K562 (cell line): ENCODE data around the gene ARHGAP25. TPM values are rescaled to one million over a fixed set of nuclear protein-coding genes. Genes with fewer than 3 reads are reported as not detected.

ENCODE experiments used
- ATAC-seq: fragments of 200-7000 bp; cut with Tn5 transposase; 3 replicates; pipeline ENCODE4 v1.9.1; 2020; ENCODE audit warnings: moderate library complexity
- BruUV-seq: library from RNA; stranded (reverse); fragments of 400-500 nt; replicated peaks from 2 replicates; lab custom pipeline; 2021; lab: Mats Ljungman, UMichigan
- CTCF ChIA-PET: fragments of 300-600 bp; formaldehyde crosslinking; extraction: SDS; loops from one replicate; lab custom pipeline; 2021; ENCODE audit warnings: low intra/inter-chr PET ratio; lab: Yijun Ruan, JAX
- POLR2A ChIA-PET: fragments of 300-600, 350-650 bp; sonication (Branson Sonifier 250); formaldehyde crosslinking; extraction: SDS; loops from one replicate; lab custom pipeline; 2021; ENCODE audit warnings: antibody characterized with exemption, inconsistent platforms; lab: Yijun Ruan, JAX
- DNase-seq, 4 experiments: peaks; one replicate each; pipeline versions ENCODE4 v3.0.0 to v3.0.0-alpha.2; 2011 to 2018; ENCODE audit warnings: low spot score in 3 of 4, mixed read lengths in 3 of 4; ENCODE audit errors: extremely low read depth in 1 of 4
- FAIRE-seq: peaks from 2 replicates; lab custom pipeline; 2011; peaks lifted over from hg19 to GRCh38; lab: Jason Lieb, UNC
- H2AFZ ChIP-seq: 2 replicates; pipeline ENCODE4 v1.6.0; 2011; ENCODE audit warnings: low read depth, low read length, control low read depth, inconsistent platforms
- H3K27ac ChIP-seq: fragments of 200-600 bp; 3 replicates; pipeline ENCODE4 v1.8.0; 2011; ENCODE audit warnings: low read depth, mild to moderate bottlenecking, control low read depth, inconsistent platforms, low read length, moderate library complexity, mixed read lengths; ENCODE audit errors: extremely low read depth
- H3K27me3 ChIP-seq, 2 experiments: fragments of 300-600 bp in 1 of 2; 2 replicates in 1 of 2; 3 replicates in 1 of 2; pipeline versions ENCODE4 v1.6.0 to v1.8.0; 2011; ENCODE audit warnings: inconsistent platforms in 2 of 2, low read length in 2 of 2, mild to moderate bottlenecking in 1 of 2, mixed read lengths in 1 of 2, moderate library complexity in 1 of 2; ENCODE audit not compliant: control insufficient read depth in 2 of 2, insufficient read depth in 2 of 2
- H3K36me3 ChIP-seq: fragments of 300-600 bp; 3 replicates; pipeline ENCODE4 v1.8.0; 2011; ENCODE audit warnings: mild to moderate bottlenecking, low read length, inconsistent platforms; ENCODE audit not compliant: control insufficient read depth, insufficient read depth
- H3K4me1 ChIP-seq, 2 experiments: fragments of 200-600 bp in 1 of 2; replicated peaks in 1 of 2; 2 replicates in 1 of 2; 3 replicates in 1 of 2; pipeline versions ENCODE4 v1.5.1 to v1.8.0; 2011; ENCODE audit warnings: inconsistent platforms in 2 of 2, low read length in 2 of 2, mild to moderate bottlenecking in 1 of 2, mixed read lengths in 1 of 2, moderate library complexity in 1 of 2; ENCODE audit not compliant: control insufficient read depth in 2 of 2, insufficient read depth in 2 of 2
- H3K4me2 ChIP-seq: 2 replicates; pipeline ENCODE4 v1.6.1; 2011; ENCODE audit warnings: low read length, control low read depth, inconsistent platforms, mixed read lengths; ENCODE audit not compliant: insufficient read depth
- H3K4me3 ChIP-seq: fragments of 200-600 bp; sonication (generic), shearing (Covaris generic); 2 replicates; pipeline ENCODE4 v1.5.1; 2016; ENCODE audit warnings: control low read depth, inconsistent platforms
- H3K79me2 ChIP-seq: fragments of 200-600 bp; 3 replicates; pipeline ENCODE4 v1.8.0; 2011; ENCODE audit warnings: low read length, inconsistent platforms; ENCODE audit not compliant: control insufficient read depth, insufficient read depth
- H3K9ac ChIP-seq, 2 experiments: 2 replicates each; pipeline versions ENCODE4 v1.6.0 to v1.6.1; 2011; ENCODE audit warnings: low read depth in 2 of 2, low read length in 2 of 2, control low read depth in 1 of 2, inconsistent platforms in 1 of 2, mild to moderate bottlenecking in 1 of 2, mixed read lengths in 1 of 2; ENCODE audit not compliant: insufficient read depth in 1 of 2
- H3K9me1 ChIP-seq: one replicate; pipeline ENCODE4 v1.6.0; 2011; ENCODE audit warnings: inconsistent platforms, mild to moderate bottlenecking, low read length, moderate library complexity; ENCODE audit not compliant: control insufficient read depth, insufficient read depth
- H3K9me3 ChIP-seq: replicated peaks from 2 replicates; pipeline ENCODE4 v1.5.1; 2011; ENCODE audit warnings: low read depth, low read length, inconsistent platforms; ENCODE audit not compliant: control insufficient read depth, insufficient read depth
- H4K20me1 ChIP-seq: replicated peaks from 2 replicates; pipeline ENCODE4 v1.6.1; 2011; ENCODE audit warnings: low read length, inconsistent platforms, mixed read lengths; ENCODE audit not compliant: control insufficient read depth, insufficient read depth
- NCOR1 ChIP-seq: fragments of 450-650 bp; IDR thresholded peaks from 2 replicates; pipeline ENCODE4 v1.6.1; 2016; ENCODE audit warnings: mild to moderate bottlenecking, moderate library complexity
- RBM39 ChIP-seq: fragments of 200-400 bp; formaldehyde crosslinking; optimal IDR thresholded peaks from 2 replicates; pipeline ENCODE3; 2018; ENCODE audit warnings: low read depth, low read length
- ZNF764 ChIP-seq: fragments of 250-450 bp; sonication (Bioruptor Pico); IDR thresholded peaks from 2 replicates; pipeline ENCODE4 v1.4.0; 2020; ENCODE audit warnings: low read depth, mild to moderate bottlenecking, moderate library complexity
- WGBS: fragments of 100-300 bp; shearing (Covaris generic); methylation state at CpG from one replicate; pipeline ENCODE4 v1.1.6; 2016; ENCODE audit warnings: low coverage, mixed read lengths; ENCODE audit not compliant: insufficient coverage; ENCODE audit errors: missing lambda C conversion rate; 5-methylcytosine and 5-hydroxymethylcytosine counted together
- in situ Hi-C: fragments of 300-500 bp; cut with MboI; formaldehyde crosslinking; loops from 4 replicates; pipeline ENCODE4 v1.15.0; 2018; ENCODE audit warnings: inconsistent platforms, mixed read lengths
- intact Hi-C: fragments of 100-400 bp; cut with micrococcal nuclease; formaldehyde crosslinking; loops from 2 replicates; pipeline ENCODE4 v1.14.2; 2022
- polyA plus RNA-seq, 8 experiments: library from polyadenylated mRNA; depleted of rRNA in 4 of 8; stranded (reverse) in 5 of 8; unstranded in 3 of 8; fragments of >200 nt; fragmentation: Nextera tagmentation in 2 of 8; fragmentation: Illumina TruSeq in 1 of 8; extraction: Ambion mirVana in 2 of 8; extraction: Trizol in 1 of 8; gene quantifications; 2 replicates each; pipeline versions ENCODE4 v1.2.1 to v1.2.3, GENCODE V29; 2011 to 2014; ENCODE audit warnings: inconsistent platforms in 1 of 8, missing spikeins in 1 of 8
- total RNA-seq, 7 experiments: library from RNA; depleted of rRNA in 6 of 7; stranded (reverse); fragments of >200 nt in 6 of 7; fragmentation: Illumina TruSeq in 2 of 7; extraction: Trizol in 2 of 7; gene quantifications; 2 replicates each; pipeline versions ENCODE4 v1.2.1 to v1.2.3, GENCODE V29; 2011 to 2021; ENCODE audit warnings: low replicate concordance in 1 of 7
- TF ChIP-seq, protein P1 (sequence below), 2 experiments: fragments of 450-650 bp; IDR thresholded peaks; 2 replicates each; pipeline ENCODE4 v1.6.1; 2016

ARHGAP25 gene
- total and polyA plus RNA-seq, 9 of the 15 experiments (the other 6 are each of a cell fraction or from before 2014, with no cell fraction given), result 4.9 to 14.8 (median 10.7) TPM

DNA sequence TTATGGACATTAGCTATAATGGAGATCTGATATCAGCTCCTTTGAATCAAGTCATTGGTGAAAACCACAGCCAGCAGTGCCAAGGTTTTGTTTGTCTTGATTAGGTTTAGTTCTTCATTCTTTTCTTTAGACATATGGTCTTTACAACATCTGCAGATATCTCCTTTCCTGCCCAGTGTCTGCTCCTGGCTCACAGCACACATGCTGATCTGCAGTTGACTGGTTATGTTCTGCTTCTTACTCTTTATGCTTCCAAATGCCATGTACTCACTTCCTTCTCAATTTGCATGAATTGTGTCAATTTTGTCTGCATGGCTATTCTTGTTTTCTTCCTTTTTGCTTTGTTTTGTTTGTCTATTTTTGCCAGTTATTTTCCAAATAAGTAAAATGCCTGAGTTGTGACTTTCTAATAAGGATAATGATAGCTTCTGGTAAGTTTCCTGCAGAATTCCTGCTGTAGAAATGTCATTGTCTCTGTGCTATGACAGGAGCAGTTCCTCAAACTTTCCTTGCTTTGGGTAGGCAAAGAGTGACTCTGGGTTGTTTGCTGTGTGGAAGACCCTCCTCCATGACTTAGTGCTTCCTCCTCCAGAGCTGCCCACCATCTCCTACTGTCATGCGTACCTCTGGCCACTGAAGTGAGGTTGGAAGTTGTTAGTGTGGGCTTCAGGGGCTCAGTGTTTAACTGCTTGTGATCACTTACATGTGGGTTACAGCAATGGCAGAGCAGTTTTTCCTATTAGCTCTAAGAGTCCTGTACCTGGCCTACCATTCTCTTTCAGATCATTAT lies 8.2 kb downstream of the ARHGAP25 start:
- Histone ChIP-seq H3K4me1 (peaks cover 0 to 19% of the 10 kb centered on the region in 2 experiments; a peak in 3 of 5 replicates), H3K79me2 (no peaks in the 10 kb centered on the region), H3K4me2 (no peak overlapping the region), H2AFZ (no peak overlapping the region), H3K27me3 (no peaks in the 10 kb centered on the region), H3K9ac (no peak overlapping the region), H3K9me1 (no peaks in the 10 kb centered on the region), H3K4me3 (no peak overlapping the region), H3K9me3 (no peaks in the 10 kb centered on the region), H3K27ac (no peak overlapping the region), H3K36me3 (no peaks in the 10 kb centered on the region), H4K20me1 (no peaks in the 10 kb centered on the region)
- DNase-seq, result no peak
- no peak for TF ChIP-seq RBM39
- no peak for TF ChIP-seq NCOR1
- TF ChIP-seq ZNF764 (CRISPR knock-in tag), result no peak
- TF ChIP-seq, protein P1, sequence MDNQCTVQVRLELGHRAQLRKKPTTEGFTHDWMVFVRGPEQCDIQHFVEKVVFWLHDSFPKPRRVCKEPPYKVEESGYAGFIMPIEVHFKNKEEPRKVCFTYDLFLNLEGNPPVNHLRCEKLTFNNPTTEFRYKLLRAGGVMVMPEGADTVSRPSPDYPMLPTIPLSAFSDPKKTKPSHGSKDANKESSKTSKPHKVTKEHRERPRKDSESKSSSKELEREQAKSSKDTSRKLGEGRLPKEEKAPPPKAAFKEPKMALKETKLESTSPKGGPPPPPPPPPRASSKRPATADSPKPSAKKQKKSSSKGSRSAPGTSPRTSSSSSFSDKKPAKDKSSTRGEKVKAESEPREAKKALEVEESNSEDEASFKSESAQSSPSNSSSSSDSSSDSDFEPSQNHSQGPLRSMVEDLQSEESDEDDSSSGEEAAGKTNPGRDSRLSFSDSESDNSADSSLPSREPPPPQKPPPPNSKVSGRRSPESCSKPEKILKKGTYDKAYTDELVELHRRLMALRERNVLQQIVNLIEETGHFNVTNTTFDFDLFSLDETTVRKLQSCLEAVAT (IDR thresholded peaks at IDR 0.05), result no peak
- intact Hi-C loops (no loop called here), in situ Hi-C loops (loop anchor here (10.0 kb wide), 1 partner anchor 182 kb away; no protein-coding TSS in a partner anchor)
- no peak for ATAC-seq
- 67% methylated on average over 1 of the region's 1 CpG for WGBS
- no peak for FAIRE-seq
- ChIA-PET CTCF (no interaction called here), POLR2A (interaction anchor here (1.7 kb wide), 1 partner anchor 10 kb away, joined by 4 read pairs; no protein-coding TSS in a partner anchor)
- no TSS peak for BruUV-seq
